SK-N-SH (cell line): ENCODE data around the gene CLMN.

Experiments
- EP300 ChIP-seq, 2 experiments: IDR thresholded peaks; 2 replicates each; pipeline versions ENCODE4 v1.4.0 to v1.6.1; 2012; ENCODE audit warnings: borderline replicate concordance in 1 of 2, low read depth in 1 of 2, low read length in 1 of 2
- GABPA ChIP-seq: IDR thresholded peaks from 2 replicates; pipeline ENCODE4 v1.4.0; 2012; ENCODE audit warnings: low read depth, mild to moderate bottlenecking
- TAF1 ChIP-seq: IDR thresholded peaks from 2 replicates; pipeline ENCODE4 v1.6.1; 2012; ENCODE audit warnings: low read depth, mild to moderate bottlenecking, low read length, moderate library complexity, borderline replicate concordance
- TF ChIP-seq, protein P1 (sequence below): fragments of 200-600 bp; sonication (generic); IDR thresholded peaks from 2 replicates; pipeline ENCODE4 v1.6.1; 2017; ENCODE audit warnings: antibody characterized with exemption, mild to moderate bottlenecking, moderate library complexity

DNA sequence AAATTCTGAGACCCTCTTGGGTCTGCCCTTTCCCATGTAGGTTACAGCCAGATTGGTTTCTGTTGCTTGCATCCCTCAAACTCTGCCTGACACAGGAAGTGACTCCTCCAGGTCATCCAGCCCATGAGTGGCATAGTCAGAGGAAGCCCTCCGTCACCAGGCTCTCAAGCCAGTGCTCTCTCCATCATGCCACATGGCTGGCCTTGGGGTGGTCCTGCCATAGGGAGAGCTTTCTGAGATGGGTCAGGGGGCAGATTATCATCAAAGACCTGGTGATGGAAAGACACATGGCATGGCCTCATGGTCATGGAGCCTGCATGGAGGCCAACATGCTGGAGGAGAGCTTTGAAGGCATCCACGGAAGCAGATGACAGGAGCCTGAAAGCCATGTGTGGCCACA is 15.4 kb upstream of the CLMN start:
- TF ChIP-seq TAF1 (no peak), GABPA (no peak), EP300 (IDR thresholded peaks at IDR 0.05; ENCODE audit: borderline replicate concordance in 1 of 2, low read depth in 1 of 2, low read length in 1 of 2) (no peak)
- TF ChIP-seq, protein P1, sequence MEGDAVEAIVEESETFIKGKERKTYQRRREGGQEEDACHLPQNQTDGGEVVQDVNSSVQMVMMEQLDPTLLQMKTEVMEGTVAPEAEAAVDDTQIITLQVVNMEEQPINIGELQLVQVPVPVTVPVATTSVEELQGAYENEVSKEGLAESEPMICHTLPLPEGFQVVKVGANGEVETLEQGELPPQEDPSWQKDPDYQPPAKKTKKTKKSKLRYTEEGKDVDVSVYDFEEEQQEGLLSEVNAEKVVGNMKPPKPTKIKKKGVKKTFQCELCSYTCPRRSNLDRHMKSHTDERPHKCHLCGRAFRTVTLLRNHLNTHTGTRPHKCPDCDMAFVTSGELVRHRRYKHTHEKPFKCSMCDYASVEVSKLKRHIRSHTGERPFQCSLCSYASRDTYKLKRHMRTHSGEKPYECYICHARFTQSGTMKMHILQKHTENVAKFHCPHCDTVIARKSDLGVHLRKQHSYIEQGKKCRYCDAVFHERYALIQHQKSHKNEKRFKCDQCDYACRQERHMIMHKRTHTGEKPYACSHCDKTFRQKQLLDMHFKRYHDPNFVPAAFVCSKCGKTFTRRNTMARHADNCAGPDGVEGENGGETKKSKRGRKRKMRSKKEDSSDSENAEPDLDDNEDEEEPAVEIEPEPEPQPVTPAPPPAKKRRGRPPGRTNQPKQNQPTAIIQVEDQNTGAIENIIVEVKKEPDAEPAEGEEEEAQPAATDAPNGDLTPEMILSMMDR, result no peak
